ENCODE results near the gene MBOAT7.
"Not testable (repeated sequence)": the region's sequence is repeated elsewhere in the genome, so short reads cannot be mapped to it uniquely, and the experiment has no call there.

MBOAT7 gene

GRCh38 chr19:54189145-54189734, at the start of gene MBOAT7:
TSS of gene MBOAT7 (minus strand) at chr19:54189580. CDS start at chr19:54188508, 1,072 bp downstream.
- DNase-seq (ENCODE audit: low read depth in 2 of 2, low spot score in 1 of 2): no peak

- DNase-seq (ENCODE audit: low read depth in 2 of 2, low spot score in 1 of 2): no peak
Measured at GRCh38 chr19:54233941-54234340, 44.6 kb upstream of the MBOAT7 start.

- peak; percentile 61 to 81 for DNase-seq (ENCODE audit: low read depth in 2 of 2, low spot score in 1 of 2)
Measured at GRCh38 chr19:54231077-54231931, 41.9 kb upstream of the MBOAT7 start.

GRCh38 chr19:54230031-54230430, 40.7 kb upstream of the MBOAT7 start:
- DNase-seq (ENCODE audit: low read depth in 2 of 2, low spot score in 1 of 2): no peak

- no peak for DNase-seq (ENCODE audit: low read depth in 2 of 2, low spot score in 1 of 2)
Measured at GRCh38 chr19:54229146-54229545, 39.8 kb upstream of the MBOAT7 start.

- DNase-seq (ENCODE audit: low read depth in 2 of 2, low spot score in 1 of 2): not testable (repeated sequence)
Measured at GRCh38 chr19:54224619-54225018, 35.2 kb upstream of the MBOAT7 start.

GRCh38 chr19:54223937-54224281, 34.5 kb upstream of the MBOAT7 start:
- DNase-seq (ENCODE audit: low read depth in 2 of 2, low spot score in 1 of 2): not testable (repeated sequence)

- DNase-seq (ENCODE audit: low read depth in 2 of 2, low spot score in 1 of 2): not testable (repeated sequence)
Measured at GRCh38 chr19:54223277-54223936, 34.0 kb upstream of the MBOAT7 start.

GRCh38 chr19:54222474-54223276, 33.3 kb upstream of the MBOAT7 start, which contains the start of gene LILRB3:
TSS of gene LILRB3 (minus strand) at chr19:54223007. CDS start at chr19:54222976, 31 bp downstream.
- not testable (repeated sequence) for DNase-seq (ENCODE audit: low read depth in 2 of 2, low spot score in 1 of 2)

- DNase-seq (ENCODE audit: low read depth in 2 of 2, low spot score in 1 of 2): not testable (repeated sequence)
Measured at GRCh38 chr19:54221947-54222346, 32.6 kb upstream of the MBOAT7 start.

- DNase-seq (ENCODE audit: low read depth in 2 of 2, low spot score in 1 of 2): not testable (repeated sequence)
Measured at GRCh38 chr19:54219702-54220101, 30.3 kb upstream of the MBOAT7 start.

- DNase-seq (ENCODE audit: low read depth in 2 of 2, low spot score in 1 of 2): no peak
Measured at GRCh38 chr19:54218960-54219661, 29.7 kb upstream of the MBOAT7 start.

- DNase-seq (ENCODE audit: low read depth in 2 of 2, low spot score in 1 of 2): no peak
Measured at GRCh38 chr19:54218259-54218658, 28.9 kb upstream of the MBOAT7 start.

GRCh38 chr19:54217517-54218247, 28.3 kb upstream of the MBOAT7 start:
- not testable (repeated sequence) for DNase-seq (ENCODE audit: low read depth in 2 of 2, low spot score in 1 of 2)

- no peak for DNase-seq (ENCODE audit: low read depth in 2 of 2, low spot score in 1 of 2)
Measured at GRCh38 chr19:54216869-54217268, 27.5 kb upstream of the MBOAT7 start.

GRCh38 chr19:54214734-54215133, 25.4 kb upstream of the MBOAT7 start:
- DNase-seq (ENCODE audit: low read depth in 2 of 2, low spot score in 1 of 2): not testable (repeated sequence)

- DNase-seq (ENCODE audit: low read depth in 2 of 2, low spot score in 1 of 2): not testable (repeated sequence)
Measured at GRCh38 chr19:54214217-54214616, 24.8 kb upstream of the MBOAT7 start.

GRCh38 chr19:54211235-54211634, 21.9 kb upstream of the MBOAT7 start:
- no peak for DNase-seq (ENCODE audit: low read depth in 2 of 2, low spot score in 1 of 2)

GRCh38 chr19:54209811-54210494, 20.6 kb upstream of the MBOAT7 start:
- DNase-seq (ENCODE audit: low read depth in 2 of 2, low spot score in 1 of 2): no peak
